IPS-NIHi7 (cell line): Measurements from ENCODE around the gene SAP130.

Source experiments
- DNase-seq: peaks from one replicate; pipeline ENCODE4 v3.0.0; 2012; ENCODE audit warnings: mixed read lengths; ENCODE audit errors: extremely low spot score

SAP130 gene

DNA sequence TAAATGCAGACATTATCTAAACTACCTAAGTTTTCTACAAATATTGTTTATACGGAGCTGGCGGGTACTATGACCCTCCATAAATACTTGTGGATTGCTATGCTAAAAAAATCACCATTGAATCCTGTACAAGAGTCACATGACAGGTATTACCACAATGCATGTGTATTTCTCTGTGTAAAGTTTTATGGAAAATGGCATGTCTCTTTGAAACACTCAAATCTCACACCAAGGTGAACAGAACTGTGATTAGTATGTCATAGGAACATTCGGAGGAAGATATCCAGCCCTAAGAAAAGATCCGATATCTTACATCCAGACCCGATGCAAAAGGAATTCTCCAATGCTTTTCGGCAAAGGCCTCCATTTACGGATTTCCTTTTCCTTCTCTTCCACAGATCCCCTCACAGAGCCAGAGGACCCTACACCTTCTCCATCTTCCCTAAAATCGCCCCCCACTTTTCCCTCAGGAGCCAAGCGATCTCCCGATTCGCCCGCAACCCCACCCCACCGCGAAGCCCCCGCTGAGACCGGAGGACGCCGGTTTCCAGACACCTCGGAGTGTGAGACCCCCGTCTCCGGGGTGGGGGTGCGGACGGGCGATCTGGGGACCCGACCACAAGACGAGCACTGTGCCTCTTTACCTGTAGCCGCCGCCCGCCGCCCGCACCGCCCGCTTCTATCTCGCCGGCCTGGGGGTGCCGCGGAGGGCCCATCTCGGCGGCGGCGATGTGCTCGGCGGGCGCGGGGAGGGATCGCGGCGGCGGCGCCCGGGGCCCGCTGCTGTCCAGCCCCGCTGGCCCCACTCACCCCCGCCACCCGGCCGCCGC, 1.2 kb downstream of the SAP130 start:
- no peak for DNase-seq

DNA sequence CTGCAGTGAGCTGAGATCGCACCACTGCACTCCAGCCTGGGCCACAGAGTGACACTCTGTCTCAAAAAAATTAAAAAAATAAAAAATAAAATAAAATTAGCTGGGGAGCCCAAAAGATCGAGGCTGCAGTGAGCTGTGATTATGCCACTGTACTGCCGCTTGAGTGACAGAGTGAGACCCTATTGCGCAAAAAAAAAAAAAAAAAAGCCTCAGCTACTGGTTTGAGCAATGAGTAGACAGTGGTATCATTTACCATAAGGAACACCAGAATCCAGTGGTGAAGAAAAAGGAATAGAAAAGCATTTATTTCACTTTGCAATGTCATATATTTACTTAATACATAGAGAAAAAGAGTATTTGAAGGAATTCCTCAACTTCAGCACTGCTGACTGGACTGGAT, 3.0 kb downstream of the SAP130 start:
- DNase-seq, result no peak

DNA sequence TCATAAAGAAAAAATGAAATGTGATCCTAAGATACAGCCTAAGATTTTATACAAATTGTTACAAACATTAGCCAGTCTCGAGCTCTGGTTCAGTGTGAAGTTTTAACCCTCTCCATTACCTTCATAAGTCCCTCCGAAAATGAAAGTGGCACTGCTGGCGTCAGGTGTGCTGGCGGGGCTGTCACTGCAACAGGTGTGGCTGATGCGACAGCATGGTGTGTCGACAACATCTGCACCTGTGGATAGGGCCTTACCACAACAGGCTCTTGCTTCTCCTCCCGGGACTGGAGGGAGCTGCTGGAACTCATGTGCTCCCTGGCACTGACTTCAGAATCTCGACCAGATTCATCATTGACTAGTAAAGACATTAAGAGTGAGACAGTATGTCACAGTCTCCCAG, 10.3 kb downstream of the SAP130 start:
- no peak for DNase-seq

DNA sequence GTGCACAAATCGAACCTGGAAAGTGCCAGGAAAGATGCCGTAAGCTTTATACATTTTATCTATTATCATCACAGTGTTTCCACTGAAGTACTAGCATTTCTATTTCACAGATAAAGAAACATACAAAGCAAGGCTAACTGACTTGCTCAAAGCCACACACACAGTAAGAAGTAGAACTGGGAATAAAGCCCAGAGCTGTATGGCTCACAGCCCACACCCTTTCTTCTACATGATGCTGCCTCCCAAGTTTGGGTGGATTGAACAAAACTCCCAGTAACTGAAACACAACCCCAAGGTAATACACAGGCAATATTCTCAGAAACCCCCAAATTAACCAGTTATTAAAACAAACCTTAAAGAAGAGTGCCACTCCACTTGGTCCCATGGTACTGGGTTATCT, 11.2 kb downstream of the SAP130 start:
- DNase-seq, result no peak

DNA sequence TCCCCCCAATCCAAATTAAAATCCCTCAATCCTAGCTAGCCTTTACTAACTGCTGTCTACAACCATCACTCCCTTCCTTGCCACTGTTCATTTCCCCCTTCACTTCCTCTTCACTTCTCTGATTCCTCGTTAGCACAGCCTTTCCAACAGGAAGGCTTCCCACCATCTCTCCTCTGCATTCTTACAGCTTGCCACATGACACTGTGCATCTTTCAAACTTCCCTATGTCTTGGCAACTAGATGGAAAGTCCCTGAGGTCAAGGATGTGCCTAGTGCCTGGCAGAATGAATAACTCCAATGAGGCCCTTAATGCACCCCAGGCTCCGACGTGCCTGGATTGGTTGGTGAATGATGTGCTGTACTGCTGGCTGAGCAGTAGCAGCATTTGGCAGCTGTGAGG, 15.2 kb downstream of the SAP130 start:
- no peak for DNase-seq

DNA sequence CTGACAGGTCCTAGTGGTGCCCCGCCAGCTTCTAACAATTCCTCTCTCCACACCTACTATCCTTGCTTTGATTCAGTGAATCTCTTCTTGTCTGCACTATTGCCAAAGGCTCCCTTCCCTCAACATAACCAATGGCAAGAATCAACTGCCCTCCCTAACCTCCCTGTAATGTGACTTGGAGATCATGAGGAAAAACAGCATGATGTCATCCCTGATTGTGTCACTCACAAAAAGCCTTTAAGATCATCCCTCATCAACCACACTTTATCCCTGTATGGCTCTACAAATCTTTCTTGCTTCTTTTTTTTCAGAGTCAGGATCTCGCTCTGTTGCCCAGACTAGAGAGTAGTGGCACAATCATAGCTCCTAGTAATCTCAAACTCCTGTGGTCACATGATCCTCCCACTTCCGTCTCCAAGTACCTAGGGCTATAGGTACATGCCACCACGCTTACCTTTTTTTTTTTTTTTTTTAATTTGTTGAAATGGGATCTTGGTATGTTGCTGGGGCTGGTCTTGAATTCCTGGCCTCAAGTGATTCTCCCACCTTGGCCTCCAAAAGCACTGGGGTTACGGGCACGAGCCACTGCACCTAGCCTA, 19.7 kb downstream of the SAP130 start:
- no peak for DNase-seq

DNA sequence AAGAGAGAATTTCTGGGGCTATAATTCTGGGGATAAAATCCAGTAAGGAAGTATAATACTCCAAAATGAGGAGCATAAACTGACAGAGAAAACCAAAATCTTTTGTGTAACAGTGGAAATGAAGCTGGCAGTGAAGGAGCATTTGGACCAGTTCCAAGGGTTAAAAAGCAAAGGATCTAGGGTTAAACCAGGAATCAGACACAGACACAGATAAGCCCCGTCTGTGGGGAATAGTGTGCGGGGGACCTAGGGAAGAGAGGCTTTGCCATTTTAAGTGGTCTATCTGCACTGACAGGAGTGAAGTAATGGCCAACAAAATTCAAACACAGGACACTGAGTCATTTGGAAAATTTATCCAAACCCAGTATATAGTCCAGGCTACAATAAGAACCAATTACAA, 23.4 kb downstream of the SAP130 start:
- no peak for DNase-seq

DNA sequence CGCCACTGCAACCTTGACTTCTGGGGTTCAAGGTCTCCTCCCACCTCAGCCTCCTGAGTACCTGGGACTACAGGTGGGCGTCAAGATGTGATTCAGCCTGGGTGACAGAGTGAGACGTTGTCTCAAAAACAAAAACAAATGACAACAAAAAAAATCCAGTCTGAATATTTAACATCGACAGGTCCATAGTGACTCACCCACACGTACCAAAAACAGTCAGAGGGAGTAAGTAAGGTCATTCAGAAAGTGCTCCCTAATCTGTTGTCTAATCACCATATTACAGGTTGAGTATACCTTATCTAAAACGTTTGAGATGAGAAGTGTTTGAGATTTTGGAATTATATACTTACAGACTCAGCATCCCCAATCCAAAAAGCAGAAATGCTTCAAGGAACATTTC, 24.4 kb downstream of the SAP130 start:
- DNase-seq, result no peak

DNA sequence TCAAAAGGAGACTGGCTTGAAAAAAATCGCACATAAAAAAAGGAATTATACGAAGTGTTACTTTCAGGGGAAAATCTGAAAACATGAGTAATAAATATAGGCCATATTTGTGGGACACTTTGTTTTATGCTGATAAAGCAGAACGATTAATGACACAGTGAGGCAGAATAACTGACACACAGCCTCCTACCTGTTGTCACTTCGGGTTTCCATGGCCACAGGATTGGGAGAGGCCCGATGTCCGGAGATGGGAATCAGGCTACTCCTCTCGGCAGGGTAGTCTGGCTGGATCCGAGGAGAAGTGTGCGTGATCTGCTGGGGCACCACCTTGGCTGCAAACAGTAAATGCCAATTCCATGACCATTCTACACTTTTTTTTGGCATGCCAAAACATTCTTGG, 31.7 kb downstream of the SAP130 start:
- DNase-seq, result no peak

DNA sequence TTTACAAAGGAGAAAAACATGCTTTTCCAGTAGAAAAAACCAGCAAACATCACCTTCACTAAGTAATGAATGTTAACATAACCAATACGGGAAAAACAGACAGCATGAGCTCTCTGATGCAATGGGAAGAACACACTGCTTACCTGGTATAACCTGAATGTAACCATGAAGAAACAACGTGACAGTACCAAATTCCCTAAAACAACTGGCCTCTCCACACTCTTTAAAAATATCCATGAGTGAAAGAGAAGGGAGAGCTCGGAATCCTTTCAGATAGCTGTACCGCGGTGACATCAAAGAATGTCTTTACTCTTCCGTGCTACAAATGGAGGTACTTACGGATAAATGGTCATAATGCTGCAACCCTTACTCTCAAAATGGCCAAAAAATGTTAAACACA, 32.1 kb downstream of the SAP130 start:
- DNase-seq, result no peak

DNA sequence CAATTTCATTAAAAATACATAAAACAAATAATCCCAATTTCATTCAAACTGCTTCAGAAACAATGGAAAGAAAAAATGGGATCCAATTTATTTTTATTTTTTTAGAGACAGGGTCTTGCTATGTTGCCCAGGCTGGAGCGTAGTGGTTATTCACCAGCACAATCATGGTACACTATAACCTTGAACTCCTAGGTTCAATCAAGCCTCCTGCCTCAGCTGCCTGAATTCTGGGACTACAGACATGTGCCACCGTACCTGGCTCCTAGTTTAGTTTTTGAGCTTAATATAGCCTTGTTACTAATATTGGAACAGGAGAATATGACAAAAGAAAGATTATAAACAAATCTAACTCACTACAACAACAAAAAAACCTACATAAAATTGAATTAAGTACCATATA, 34.2 kb downstream of the SAP130 start:
- DNase-seq, result no peak

DNA sequence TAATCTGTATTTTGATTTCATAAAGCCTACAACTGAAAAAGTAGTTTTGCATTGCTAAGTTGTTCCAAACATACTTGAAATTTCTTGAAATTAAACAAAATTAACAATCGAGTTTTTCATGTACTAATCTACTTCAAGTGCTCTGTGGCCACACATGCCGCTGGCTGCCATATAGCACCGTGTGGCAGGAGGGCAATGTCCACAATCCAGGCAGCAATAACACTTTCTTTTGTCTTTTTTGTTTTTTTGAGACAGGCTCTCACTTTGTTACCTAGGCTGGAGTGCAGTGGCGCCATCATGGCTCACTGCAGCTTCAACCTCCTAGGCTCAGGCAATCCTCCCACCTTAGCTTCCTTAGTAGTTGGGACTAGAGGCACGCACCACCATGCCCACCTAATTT, 36.1 kb downstream of the SAP130 start:
- DNase-seq, result no peak

DNA sequence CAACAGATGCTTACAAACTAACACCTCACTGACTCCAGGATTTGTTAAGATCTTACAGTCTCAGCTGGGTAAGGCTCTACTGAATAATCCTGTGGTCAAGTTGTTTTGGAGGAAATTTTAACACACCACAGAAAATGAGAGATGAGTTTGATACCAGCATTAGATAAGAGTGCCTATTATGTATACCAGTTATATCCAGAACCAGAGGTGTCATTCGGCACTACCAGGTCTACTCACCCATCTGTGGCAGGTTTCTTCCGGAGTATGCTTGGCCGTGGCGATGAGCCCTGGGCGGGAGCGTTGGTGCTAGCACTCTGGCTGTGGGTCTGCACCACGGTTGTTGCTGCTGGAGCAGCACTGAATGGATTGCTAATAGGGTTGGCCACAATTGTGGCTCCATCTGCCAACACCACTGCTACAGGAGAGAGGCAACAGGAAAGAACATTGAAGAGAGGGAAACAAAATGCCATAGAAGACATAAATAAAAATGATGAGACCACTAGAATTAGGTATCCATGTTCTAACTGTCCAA, 41.2 kb downstream of the SAP130 start:
- no peak for DNase-seq

DNA sequence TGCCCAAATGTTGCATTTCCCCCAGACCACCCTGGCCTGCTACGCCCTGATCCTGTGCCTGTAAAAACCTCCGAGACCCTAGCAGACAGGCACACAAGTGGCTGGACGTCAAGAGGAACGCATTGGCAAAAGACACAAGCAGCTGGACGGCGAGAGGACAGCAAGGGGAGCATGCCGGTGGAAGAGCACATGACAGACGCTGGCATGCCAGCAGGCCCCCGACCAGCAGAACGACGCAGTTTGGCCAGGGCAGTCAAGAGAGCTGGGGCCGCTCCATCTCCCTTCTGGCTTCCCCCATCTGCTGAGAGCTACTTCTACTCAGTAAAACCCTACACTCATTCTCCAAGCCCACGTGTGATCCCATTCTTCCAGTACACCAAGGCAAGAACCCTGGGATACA, 42.1 kb downstream of the SAP130 start:
- DNase-seq, result no peak

DNA sequence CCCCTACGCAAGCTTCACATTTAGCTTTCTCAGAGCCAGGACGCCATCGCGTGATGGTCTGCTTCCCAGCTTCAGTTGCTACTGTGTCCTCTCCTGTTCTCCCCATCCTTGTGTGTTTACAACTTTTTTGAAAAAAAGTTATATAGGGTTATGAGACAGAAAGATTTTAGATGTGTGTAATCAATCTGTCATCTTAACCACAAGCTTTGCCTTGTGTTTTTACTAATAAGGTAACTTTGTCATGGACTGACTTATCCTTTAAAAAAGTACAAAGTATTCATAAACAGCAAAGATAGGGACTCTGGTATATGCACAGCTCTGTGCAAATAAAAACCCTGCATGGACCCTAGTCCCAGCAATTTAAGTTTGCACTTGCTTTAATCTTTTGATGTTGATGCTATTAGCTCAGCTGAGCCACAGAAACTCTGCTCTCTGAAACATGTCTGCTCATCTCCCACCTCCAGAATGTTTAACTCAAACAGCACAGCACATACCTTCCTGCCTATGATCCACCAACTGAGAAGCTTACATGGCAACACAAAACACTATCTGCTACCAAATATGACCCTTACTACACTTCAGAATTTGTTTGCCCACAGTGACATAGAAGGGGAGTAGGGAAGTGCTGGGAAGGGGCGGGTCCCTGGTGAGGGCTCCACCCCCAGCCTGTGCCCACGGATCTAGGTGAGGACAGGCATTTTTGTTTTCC, 42.7 kb downstream of the SAP130 start:
- DNase-seq, result no peak

DNA sequence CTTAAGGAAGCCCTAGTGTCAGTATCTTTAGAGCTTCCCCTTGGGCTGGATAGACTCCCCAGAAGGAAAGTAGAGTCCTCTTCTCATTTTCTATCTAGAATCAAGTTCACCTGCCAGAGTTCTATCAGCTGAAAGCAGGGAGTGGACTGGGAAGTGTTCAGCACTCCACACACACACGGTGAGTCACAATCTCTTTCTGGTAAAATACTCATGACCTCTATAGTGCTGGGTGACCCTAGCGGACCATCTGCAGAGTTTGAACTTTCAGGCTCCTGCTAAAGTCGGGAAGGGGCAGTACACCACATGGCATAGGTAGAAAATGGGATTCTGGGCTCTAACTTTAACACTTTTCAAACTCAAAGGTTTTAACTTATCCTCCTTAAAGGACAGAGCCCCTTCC, 43.3 kb downstream of the SAP130 start:
- DNase-seq, result no peak

DNA sequence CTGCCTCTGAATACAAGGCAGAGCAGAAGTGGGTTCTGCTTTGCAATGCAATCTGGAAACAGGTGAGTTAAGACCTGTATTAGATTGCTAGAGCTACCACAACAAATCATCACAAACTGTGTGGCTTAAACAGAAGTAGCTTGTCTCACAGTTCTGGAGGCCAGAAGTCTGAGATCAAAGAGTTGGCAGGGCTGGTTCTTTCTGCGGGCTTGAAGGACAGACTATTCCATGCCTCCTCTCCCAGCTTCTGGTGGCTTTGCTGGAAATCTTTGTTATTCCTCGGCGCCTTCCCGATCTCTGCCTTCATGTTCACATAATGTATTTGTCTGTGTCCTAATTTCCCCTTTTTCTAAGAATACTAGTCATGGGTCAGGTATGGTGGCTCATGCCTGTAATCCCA, 58.4 kb downstream of the SAP130 start:
- DNase-seq, result no peak

DNA sequence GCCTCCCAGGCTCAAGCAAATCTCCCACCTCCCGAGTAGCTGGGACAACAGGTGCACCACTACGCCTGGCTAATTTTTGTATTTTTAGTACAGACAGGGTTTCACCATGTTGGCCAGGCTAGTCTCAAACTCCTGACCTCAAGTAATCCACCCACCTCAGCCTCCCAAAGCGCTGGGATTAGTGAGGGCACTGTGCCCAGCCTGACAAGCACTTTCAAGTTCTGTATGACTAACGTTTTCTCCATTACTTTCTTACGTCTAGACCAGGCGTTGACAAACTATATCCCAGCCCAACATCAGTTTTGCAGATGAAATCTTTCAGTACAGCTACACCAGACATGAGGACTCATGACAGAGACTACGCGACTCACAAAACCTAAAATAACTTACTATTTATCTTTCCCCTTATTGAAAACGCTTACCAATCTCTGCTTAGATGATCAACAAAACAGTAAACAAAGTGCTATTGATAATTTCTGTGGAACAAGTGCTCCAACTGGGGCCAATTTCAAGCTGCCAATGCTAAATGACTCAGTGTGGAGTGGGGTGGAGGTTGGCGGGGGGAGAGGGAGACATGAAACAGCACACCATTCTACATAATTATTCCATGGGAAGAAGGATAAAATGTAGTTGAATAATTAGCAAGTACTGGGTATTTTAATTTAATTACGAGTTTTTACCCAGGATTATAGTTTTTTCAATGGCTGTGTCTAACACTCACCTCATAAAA, 59.1 kb downstream of the SAP130 start:
- DNase-seq, result no peak

DNA sequence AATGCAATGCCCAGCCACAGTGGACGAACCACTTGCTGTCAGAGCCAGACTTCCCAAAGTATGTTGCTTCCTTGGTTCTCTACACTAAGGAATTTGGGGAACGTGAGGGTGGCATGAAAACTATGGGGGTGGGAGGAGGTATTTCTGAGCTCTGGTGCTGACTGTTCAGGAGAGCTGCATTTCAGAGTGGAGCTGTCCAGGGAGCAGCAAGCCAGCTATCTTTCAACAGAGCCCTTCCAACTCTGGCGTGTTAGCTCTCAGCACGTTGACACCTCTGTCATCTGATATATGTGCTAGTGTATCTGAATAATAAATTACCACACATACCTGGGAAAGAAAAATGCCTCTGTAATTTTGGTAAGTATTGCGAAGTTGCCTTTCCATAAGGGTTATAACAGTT, 66.1 kb downstream of the SAP130 start:
- DNase-seq, result no peak

DNA sequence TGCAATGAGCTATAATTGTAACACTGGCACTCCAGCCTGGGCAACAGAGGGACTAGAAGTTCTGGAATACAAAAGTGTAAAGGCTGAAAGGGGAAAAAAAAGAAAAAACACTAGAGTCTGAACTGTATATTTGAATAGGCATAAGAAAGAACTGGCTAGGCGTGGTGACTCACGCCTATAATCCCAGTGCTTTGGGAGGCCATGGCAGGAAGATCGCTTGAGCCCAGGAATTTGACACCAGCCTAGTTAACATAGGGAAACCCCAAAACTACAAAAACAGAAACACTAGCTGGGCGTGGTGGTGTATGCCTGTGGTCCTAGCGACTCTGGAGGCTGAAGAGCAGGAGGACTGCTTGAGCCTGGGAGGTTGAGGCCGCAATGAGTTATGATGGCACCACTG, 70.6 kb downstream of the SAP130 start:
- DNase-seq, result no peak

DNA sequence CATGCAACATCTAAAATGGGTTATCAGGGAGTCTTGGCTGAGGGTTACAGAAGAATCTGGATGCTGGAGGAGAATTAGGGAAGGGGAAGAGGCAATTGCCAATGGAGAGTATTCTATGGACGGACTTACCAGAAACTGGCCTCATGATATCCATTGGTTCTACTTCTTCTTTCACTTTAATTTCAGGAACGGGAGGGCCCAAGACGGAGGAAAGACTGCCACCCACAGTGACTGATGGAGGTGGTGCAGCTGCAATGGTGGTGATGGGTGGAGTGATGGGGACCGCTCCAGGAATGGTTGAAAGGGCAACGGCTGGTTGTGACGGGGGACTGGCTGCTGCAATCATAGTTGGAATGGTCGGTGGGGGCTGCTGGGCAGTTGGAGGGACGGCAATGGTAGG, 73.0 kb downstream of the SAP130 start:
- no peak for DNase-seq

DNA sequence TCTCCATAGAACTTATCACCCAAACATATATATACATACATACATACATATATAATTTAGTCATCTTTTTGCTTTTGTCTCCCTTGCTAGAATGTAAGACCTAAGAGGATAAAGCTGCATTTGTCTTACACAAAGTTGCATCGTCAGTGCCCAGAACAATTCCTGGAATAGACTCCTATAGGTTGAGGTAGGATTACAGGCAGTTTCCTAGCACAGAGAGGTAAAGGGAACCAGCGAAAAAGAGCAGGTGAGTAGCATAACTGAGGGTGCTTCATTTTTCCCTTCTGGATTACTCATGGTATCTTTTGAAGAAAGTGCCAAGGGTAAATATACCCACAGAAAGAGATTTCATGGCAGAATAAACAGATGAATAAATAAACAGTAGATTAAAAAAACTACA, 74.0 kb downstream of the SAP130 start:
- no peak for DNase-seq
